ENCODE data around the gene CDK2AP2. TPM values are rescaled to one million over a fixed set of nuclear protein-coding genes. Genes with fewer than 3 reads are reported as not detected.

The CDK2AP2 gene
- total and polyA plus RNA-seq, 9 of the 15 experiments (the other 6 are each of a cell fraction or from before 2014, with no cell fraction given), result 4.4 to 47.4 (median 21.7) TPM

- peak; percentile 92 for TF ChIP-seq VEZF1 (CRISPR knock-in tag; IDR thresholded peaks at IDR 0.05)
- TF ChIP-seq RBBP5 (IDR thresholded peaks at IDR 0.05; ENCODE audit: borderline replicate concordance, insufficient read depth, low read length, poor library complexity, severe bottlenecking), result peak; percentile 55
- peak in 1 of 2 experiments; percentile 8; a peak in 1 of 4 replicates for TF ChIP-seq HDAC1 (IDR thresholded peaks at IDR 0.05)
- peak; percentile 43 for TF ChIP-seq TAF1 (IDR thresholded peaks at IDR 0.05; ENCODE audit: control insufficient read depth, extremely low read depth, insufficient read depth, low read length, severe bottlenecking)
- 0 out of 2 replicates have a peak, but pooled peaks have one; percentile 28 for TF ChIP-seq ZNF592 (IDR thresholded peaks at IDR 0.05)
- peak; percentile 2 for TF ChIP-seq FIP1L1 (IDR thresholded peaks at IDR 0.05; ENCODE audit: low read depth, low read length, poor library complexity, severe bottlenecking)
- TF ChIP-seq HMGN3 (IDR thresholded peaks at IDR 0.05; ENCODE audit: borderline replicate concordance, extremely low read depth, insufficient read length, low read depth, low read length), result peak; percentile 53
- TF ChIP-seq ARID4B (CRISPR knock-in tag; IDR thresholded peaks at IDR 0.05), result peak; percentile 4
- TF ChIP-seq NONO (IDR thresholded peaks at IDR 0.05; ENCODE audit: low read depth in 2 of 2, low read length in 1 of 2), result peak in 1 of 2 experiments; percentile 18; a peak in 1 of 4 replicates
- TF ChIP-seq ZC3H11A (IDR thresholded peaks at IDR 0.05; ENCODE audit: low read depth, low read length), result no peak
- TF ChIP-seq ZBTB7A (IDR thresholded peaks at IDR 0.05; ENCODE audit: borderline replicate concordance, control insufficient read depth, low read depth, low read length), result peak; percentile 92; the same call in 1 of the 2 replicates
- peak; percentile 61 for TF ChIP-seq RBFOX2 (IDR thresholded peaks at IDR 0.05; ENCODE audit: low read depth, low read length)
- no peak for TF ChIP-seq ZNF311 (CRISPR knock-in tag; IDR thresholded peaks at IDR 0.05)
- TF ChIP-seq U2AF2 (optimal IDR thresholded peaks at IDR 0.05; ENCODE audit: low read depth, low read length), result no peak
- peak; percentile 59; the same call in 1 of the 2 replicates for TF ChIP-seq SMAD4 (CRISPR knock-in tag; conservative IDR thresholded peaks at IDR 0.05)
These were observed 2.9 kb downstream of the CDK2AP2 start, which contains the start of gene PITPNM1 (continued) for GRCh38 chr11:67504950-67505581.
